Mesothelial cell of epicardium (in vitro differentiated cells): ENCODE measurements around the gene TMEM187. TPM values are rescaled to one million over a fixed set of nuclear protein-coding genes. Genes with fewer than 3 reads are reported as not detected.
A peak's percentile ranks its signal among the peaks of the same experiment; 100 is the strongest.

Experiments
- DNase-seq, 2 experiments: peaks; one replicate each; pipeline ENCODE4 v3.0.0; 2021; ENCODE audit warnings: low spot score in 2 of 2; ENCODE audit not compliant: unreplicated experiment in 2 of 2
- H3K27ac Mint-ChIP-seq: 2 replicates; pipeline ENCODE4 v1.8.0; 2021; ENCODE audit warnings: mixed read lengths
- H3K27me3 Mint-ChIP-seq: 2 replicates; pipeline ENCODE4 v1.8.0; 2021; ENCODE audit warnings: low read depth, mixed read lengths
- H3K36me3 Mint-ChIP-seq: 2 replicates; pipeline ENCODE4 v1.8.0; 2021; ENCODE audit warnings: mixed read lengths
- H3K4me1 Mint-ChIP-seq: 2 replicates; pipeline ENCODE4 v1.8.0; 2021; ENCODE audit warnings: mixed read lengths
- H3K4me3 Mint-ChIP-seq: 2 replicates; pipeline ENCODE4 v1.8.0; 2021; ENCODE audit warnings: mild to moderate bottlenecking, moderate library complexity, mixed read lengths
- H3K9me3 Mint-ChIP-seq: 2 replicates; pipeline ENCODE4 v1.8.0; 2021; ENCODE audit warnings: mixed read lengths
- total RNA-seq: library from RNA; stranded (reverse); gene quantifications from 3 replicates; pipeline ENCODE4 v1.2.1, GENCODE V29; 2021
- TF ChIP-seq, protein P1 (sequence below): fragments of 200-600 bp; sonication (generic); IDR thresholded peaks from one replicate; pipeline ENCODE4 v1.5.0; 2021; ENCODE audit warnings: antibody characterized with exemption; ENCODE audit not compliant: unreplicated experiment

TMEM187 gene
- total RNA-seq, 1 donor from 2014 or later, result 15.0 TPM

GRCh38 chrX:154021131-154021611 lies 48.6 kb downstream of the TMEM187 start:
- TF ChIP-seq, protein P1, sequence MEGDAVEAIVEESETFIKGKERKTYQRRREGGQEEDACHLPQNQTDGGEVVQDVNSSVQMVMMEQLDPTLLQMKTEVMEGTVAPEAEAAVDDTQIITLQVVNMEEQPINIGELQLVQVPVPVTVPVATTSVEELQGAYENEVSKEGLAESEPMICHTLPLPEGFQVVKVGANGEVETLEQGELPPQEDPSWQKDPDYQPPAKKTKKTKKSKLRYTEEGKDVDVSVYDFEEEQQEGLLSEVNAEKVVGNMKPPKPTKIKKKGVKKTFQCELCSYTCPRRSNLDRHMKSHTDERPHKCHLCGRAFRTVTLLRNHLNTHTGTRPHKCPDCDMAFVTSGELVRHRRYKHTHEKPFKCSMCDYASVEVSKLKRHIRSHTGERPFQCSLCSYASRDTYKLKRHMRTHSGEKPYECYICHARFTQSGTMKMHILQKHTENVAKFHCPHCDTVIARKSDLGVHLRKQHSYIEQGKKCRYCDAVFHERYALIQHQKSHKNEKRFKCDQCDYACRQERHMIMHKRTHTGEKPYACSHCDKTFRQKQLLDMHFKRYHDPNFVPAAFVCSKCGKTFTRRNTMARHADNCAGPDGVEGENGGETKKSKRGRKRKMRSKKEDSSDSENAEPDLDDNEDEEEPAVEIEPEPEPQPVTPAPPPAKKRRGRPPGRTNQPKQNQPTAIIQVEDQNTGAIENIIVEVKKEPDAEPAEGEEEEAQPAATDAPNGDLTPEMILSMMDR, result no peak
- Mint-ChIP-seq H3K27ac (peak overlapping the region; percentile 82), H3K4me1 (peaks cover 17% of the 10 kb centered on the region), H3K27me3 (no peaks in the 10 kb centered on the region), H3K4me3 (no peak overlapping the region), H3K9me3 (peaks cover 4% of the 10 kb centered on the region), H3K36me3 (peaks cover 8% of the 10 kb centered on the region)
- DNase-seq, result no peak

- peaks cover 4% of the 10 kb centered on the region for H3K9me3 Mint-ChIP-seq
- H3K27ac Mint-ChIP-seq, result peak overlapping the region; percentile 47
- TF ChIP-seq, protein P1, result no peak
- H3K27me3 Mint-ChIP-seq, result no peaks in the 10 kb centered on the region
- no peak for DNase-seq
- H3K36me3 Mint-ChIP-seq, result peaks cover 8% of the 10 kb centered on the region
- H3K4me3 Mint-ChIP-seq, result no peak overlapping the region
- peaks cover 17% of the 10 kb centered on the region for H3K4me1 Mint-ChIP-seq
Observed at GRCh38 chrX:154022108-154022507, 49.6 kb downstream of the TMEM187 start.

- H3K4me1 Mint-ChIP-seq, result peaks cover 16% of the 10 kb centered on the region
- TF ChIP-seq, protein P1, result no peak
- H3K27ac Mint-ChIP-seq, result peak overlapping the region; percentile 94
- H3K9me3 Mint-ChIP-seq, result peaks cover 7% of the 10 kb centered on the region
- H3K36me3 Mint-ChIP-seq, result peaks cover 8% of the 10 kb centered on the region
- no peak for DNase-seq
- H3K27me3 Mint-ChIP-seq, result no peaks in the 10 kb centered on the region
- H3K4me3 Mint-ChIP-seq, result no peak overlapping the region
Observed at GRCh38 chrX:154023276-154024000, 50.9 kb downstream of the TMEM187 start.

GRCh38 chrX:154024271-154024670 lies 51.7 kb downstream of the TMEM187 start:
- no peak for DNase-seq
- Mint-ChIP-seq H3K27me3 (no peaks in the 10 kb centered on the region), H3K27ac (no peak overlapping the region), H3K4me3 (no peak overlapping the region), H3K4me1 (peaks cover 12% of the 10 kb centered on the region), H3K36me3 (peaks cover 7% of the 10 kb centered on the region), H3K9me3 (peaks cover 7% of the 10 kb centered on the region)
- TF ChIP-seq, protein P1, result no peak

- Mint-ChIP-seq H3K9me3 (peaks cover 7% of the 10 kb centered on the region), H3K27me3 (no peaks in the 10 kb centered on the region), H3K36me3 (peaks cover 7% of the 10 kb centered on the region), H3K4me1 (peaks cover 10% of the 10 kb centered on the region), H3K4me3 (no peak overlapping the region), H3K27ac (no peak overlapping the region)
- TF ChIP-seq, protein P1, result no peak
- no peak for DNase-seq
Observed at GRCh38 chrX:154025230-154025629, 52.7 kb downstream of the TMEM187 start.
